ENCODE data around the gene MLF1.

DNA sequence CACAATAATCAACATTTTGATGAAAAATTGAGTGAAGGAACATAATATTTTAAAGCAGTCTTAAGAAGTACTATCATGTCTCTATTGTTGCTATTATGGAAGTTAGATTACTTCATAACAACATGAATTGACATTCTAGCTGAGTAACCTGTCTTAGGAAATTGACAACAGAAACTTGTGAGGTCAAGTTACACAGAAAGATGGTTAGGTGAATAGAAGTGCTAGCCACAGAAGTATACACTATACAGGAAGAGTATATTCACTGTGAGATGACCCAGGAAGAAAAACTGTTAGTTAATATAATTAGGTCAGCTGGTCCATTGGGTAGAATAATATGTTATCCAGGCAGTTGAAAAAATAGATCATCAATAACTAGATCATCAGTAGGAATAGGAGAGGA, 31.2 kb downstream of the MLF1 start:
- TF ChIP-seq POLR2A (IDR thresholded peaks at IDR 0.05; ENCODE audit: low read depth, low read length) (no peak), TAF1 (IDR thresholded peaks at IDR 0.05; ENCODE audit: low read depth, low read length) (no peak), POLR2AphosphoS5 (IDR thresholded peaks at IDR 0.05; ENCODE audit: low read depth, low read length) (no peak)

All from GM12891 (cell line).